ENCODE measurements around the gene ARID3A.

- TF ChIP-seq CTCF (conservative IDR thresholded peaks at IDR 0.05; ENCODE audit: low read depth, low read length): no peak
- no peak for TF ChIP-seq RAD21 (IDR thresholded peaks at IDR 0.05; ENCODE audit: low read length)
- no peak for TF ChIP-seq SMC3 (IDR thresholded peaks at IDR 0.05; ENCODE audit: low read depth, low read length)
- no peak for TF ChIP-seq POLR2A (IDR thresholded peaks at IDR 0.05; ENCODE audit: low read depth, low read length)
- no peak for TF ChIP-seq CEBPB (IDR thresholded peaks at IDR 0.05; ENCODE audit: low read depth, low read length)
Observed at GRCh38 chr19:979318-979741, 53.5 kb downstream of the ARID3A start.

Data from IMR-90 (cell line).